Parathyroid adenoma (tissue), 2 donors: ENCODE data around the gene MGAT3.

Source experiments
- H2AFZ ChIP-seq: fragments of 300-600 bp; sonication (generic); one replicate; pipeline ENCODE4 v1.7.0; 2017; ENCODE audit warnings: antibody characterized with exemption, mild to moderate bottlenecking
- H3K27ac ChIP-seq: fragments of 300-600 bp; sonication (generic); one replicate; pipeline ENCODE4 v1.7.0; 2017
- H3K27me3 ChIP-seq: fragments of 300-600 bp; sonication (generic); one replicate; pipeline ENCODE4 v1.7.0; 2017; ENCODE audit warnings: low read length; ENCODE audit not compliant: control insufficient read depth, insufficient read depth
- H3K36me3 ChIP-seq: fragments of 300-600 bp; sonication (generic); one replicate; pipeline ENCODE4 v1.7.0; 2017; ENCODE audit warnings: low read length; ENCODE audit not compliant: control insufficient read depth, insufficient read depth
- H3K4me1 ChIP-seq: fragments of 300-600 bp; sonication (generic); one replicate; pipeline ENCODE4 v1.7.0; 2017; ENCODE audit warnings: control low read depth
- H3K4me2 ChIP-seq: fragments of 300-600 bp; sonication (generic); one replicate; pipeline ENCODE4 v1.7.0; 2017; ENCODE audit warnings: low read length
- H3K4me3 ChIP-seq: fragments of 300-600 bp; sonication (generic); one replicate; pipeline ENCODE4 v1.7.0; 2017; ENCODE audit warnings: low read depth, low read length
- H3K79me2 ChIP-seq: fragments of 300-600 bp; sonication (generic); one replicate; pipeline ENCODE4 v1.7.0; 2017; ENCODE audit warnings: control low read depth
- H3K9ac ChIP-seq: fragments of 300-600 bp; sonication (generic); one replicate; pipeline ENCODE4 v1.7.0; 2017; ENCODE audit warnings: mild to moderate bottlenecking
- H3K9me3 ChIP-seq: fragments of 300-600 bp; sonication (generic); one replicate; pipeline ENCODE4 v1.7.0; 2017; ENCODE audit warnings: low read length; ENCODE audit not compliant: control insufficient read depth
- TF ChIP-seq, protein P1 (sequence below): fragments of 300-600 bp; sonication (generic); IDR thresholded peaks from one replicate; pipeline ENCODE4 v1.7.0; 2017; ENCODE audit warnings: antibody characterized with exemption, mild to moderate bottlenecking
- donor health status: primary hyperparathyroidism.

Gene MGAT3

DNA sequence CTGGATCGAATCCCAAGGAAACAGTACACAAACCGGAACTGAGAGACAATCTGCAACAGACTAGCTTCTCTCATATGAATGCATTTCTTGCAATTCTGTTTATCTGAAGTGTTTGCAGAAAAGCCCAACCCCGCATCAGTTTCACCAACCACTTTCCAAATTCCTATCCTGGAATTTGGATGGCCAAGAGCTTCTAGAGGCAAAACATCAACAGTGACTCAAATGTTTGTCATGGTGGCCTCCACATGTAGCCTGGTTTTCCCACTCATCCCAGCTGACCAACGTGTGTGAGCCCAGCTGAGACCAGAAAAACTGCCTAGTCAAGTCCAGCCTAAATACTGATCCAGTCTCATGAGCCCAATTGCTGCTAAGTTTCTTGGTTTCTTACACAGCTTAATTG is 36.9 kb downstream of the MGAT3 start:
- no peak overlapping the region for H2AFZ ChIP-seq
- H3K9ac ChIP-seq, result no peak overlapping the region
- H3K4me1 ChIP-seq, result no peaks in the 10 kb centered on the region
- H3K4me2 ChIP-seq, result no peak overlapping the region
- no peaks in the 10 kb centered on the region for H3K79me2 ChIP-seq
- no peaks in the 10 kb centered on the region for H3K36me3 ChIP-seq
- TF ChIP-seq, protein P1, sequence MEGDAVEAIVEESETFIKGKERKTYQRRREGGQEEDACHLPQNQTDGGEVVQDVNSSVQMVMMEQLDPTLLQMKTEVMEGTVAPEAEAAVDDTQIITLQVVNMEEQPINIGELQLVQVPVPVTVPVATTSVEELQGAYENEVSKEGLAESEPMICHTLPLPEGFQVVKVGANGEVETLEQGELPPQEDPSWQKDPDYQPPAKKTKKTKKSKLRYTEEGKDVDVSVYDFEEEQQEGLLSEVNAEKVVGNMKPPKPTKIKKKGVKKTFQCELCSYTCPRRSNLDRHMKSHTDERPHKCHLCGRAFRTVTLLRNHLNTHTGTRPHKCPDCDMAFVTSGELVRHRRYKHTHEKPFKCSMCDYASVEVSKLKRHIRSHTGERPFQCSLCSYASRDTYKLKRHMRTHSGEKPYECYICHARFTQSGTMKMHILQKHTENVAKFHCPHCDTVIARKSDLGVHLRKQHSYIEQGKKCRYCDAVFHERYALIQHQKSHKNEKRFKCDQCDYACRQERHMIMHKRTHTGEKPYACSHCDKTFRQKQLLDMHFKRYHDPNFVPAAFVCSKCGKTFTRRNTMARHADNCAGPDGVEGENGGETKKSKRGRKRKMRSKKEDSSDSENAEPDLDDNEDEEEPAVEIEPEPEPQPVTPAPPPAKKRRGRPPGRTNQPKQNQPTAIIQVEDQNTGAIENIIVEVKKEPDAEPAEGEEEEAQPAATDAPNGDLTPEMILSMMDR, result no peak
- H3K9me3 ChIP-seq, result no peaks in the 10 kb centered on the region
- no peak overlapping the region for H3K27ac ChIP-seq
- no peaks in the 10 kb centered on the region for H3K27me3 ChIP-seq
- H3K4me3 ChIP-seq, result no peak overlapping the region

DNA sequence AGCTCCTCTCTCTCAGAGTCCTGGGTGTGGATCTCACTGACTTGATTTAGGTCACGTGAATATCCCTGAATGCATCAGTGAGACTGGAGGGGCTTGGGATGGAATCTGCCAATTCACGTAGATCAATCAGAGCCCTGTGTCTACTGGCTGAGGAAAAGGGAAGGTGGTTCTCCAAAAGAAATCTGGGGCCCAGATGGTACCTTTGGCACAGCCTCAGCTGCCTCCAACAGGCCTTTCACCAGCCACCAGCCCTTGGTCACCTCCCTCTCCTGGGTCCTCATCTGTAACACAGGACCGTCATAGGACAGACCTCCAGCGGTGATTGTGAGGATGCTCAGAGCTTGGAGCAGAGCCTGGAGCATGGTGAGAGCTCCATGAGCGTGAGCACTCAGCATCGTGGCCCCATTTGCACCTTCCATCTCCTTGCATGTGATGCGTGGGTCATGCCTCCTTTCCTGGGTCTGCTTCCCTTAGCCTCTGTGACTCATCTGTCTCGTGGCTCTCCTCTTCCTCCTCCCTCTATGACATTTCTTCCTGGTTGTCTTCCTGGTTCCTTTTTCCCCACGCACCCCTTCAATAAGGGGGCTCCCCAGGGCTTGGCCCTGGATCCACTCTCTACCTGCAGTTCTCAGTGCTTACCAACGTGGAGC is 37.8 kb downstream of the MGAT3 start:
- no peaks in the 10 kb centered on the region for H3K36me3 ChIP-seq
- H3K4me2 ChIP-seq, result no peak overlapping the region
- H2AFZ ChIP-seq, result no peak overlapping the region
- no peaks in the 10 kb centered on the region for H3K79me2 ChIP-seq
- H3K9me3 ChIP-seq, result no peaks in the 10 kb centered on the region
- H3K4me1 ChIP-seq, result no peaks in the 10 kb centered on the region
- no peak overlapping the region for H3K9ac ChIP-seq
- H3K4me3 ChIP-seq, result no peak overlapping the region
- H3K27me3 ChIP-seq, result no peaks in the 10 kb centered on the region
- H3K27ac ChIP-seq, result no peak overlapping the region
- TF ChIP-seq, protein P1, result no peak

DNA sequence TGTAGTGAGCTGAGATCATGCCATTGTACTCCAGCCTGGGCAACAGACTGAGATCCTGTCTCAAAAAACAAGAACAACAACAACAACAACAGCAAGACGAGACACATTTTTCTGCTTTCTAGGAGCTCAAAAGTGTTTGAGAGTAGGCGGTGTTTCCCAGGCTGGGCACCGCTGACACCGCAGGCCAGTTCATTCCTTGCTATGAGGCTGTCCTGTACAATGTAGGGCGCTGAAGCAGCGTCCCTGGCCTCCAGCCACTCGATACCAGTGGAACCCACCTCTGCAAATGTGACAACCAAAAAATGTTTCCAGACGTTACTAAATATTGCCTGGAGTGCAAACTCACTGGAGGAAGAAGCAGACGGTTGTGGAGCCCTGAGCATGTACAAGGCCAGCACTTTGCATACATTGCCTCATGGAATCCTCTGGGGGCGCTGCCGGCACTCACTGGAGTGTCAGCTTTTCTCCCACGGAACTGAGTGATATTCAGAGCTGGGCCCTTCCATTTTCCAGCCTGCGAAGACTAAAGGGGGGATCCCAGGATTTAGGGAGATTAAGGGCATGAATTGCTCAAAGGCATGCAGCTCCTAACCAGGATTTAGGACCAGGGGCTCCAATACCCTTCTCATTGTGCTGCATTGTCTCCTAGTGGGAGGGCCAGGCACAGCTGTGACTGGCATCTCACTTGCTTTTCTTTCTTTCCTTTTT is 39.5 kb downstream of the MGAT3 start:
- Histone ChIP-seq H3K79me2 (no peaks in the 10 kb centered on the region), H3K27ac (peak overlapping the region; percentile 22), H3K36me3 (no peaks in the 10 kb centered on the region), H2AFZ (peak overlapping the region; percentile 74), H3K9ac (no peak overlapping the region), H3K27me3 (no peaks in the 10 kb centered on the region), H3K4me3 (no peak overlapping the region), H3K9me3 (no peaks in the 10 kb centered on the region), H3K4me2 (no peak overlapping the region), H3K4me1 (peaks cover 5% of the 10 kb centered on the region)
- TF ChIP-seq, protein P1, result peak; percentile 74

DNA sequence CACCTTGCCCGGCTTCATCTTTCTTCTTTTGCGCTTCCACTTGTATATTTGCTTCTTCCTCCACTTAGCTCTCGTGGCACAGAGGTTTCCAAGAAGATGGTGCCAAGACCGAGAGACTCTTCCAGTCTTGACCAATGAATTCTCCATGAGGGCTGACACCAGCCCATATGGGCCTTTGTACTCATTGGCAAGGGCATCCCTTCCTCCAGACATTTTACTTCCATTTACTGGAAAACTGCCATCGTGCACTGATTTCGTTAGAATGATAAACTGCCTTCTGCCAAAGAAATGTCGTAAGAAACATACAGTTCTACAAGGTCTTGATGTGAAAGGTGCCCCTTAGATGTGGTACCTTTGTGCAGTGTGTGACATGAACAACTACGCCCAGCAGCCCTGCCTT is 40.6 kb downstream of the MGAT3 start:
- H3K4me2 ChIP-seq, result no peak overlapping the region
- no peak overlapping the region for H3K4me3 ChIP-seq
- no peak overlapping the region for H3K9ac ChIP-seq
- H3K27me3 ChIP-seq, result no peaks in the 10 kb centered on the region
- H3K4me1 ChIP-seq, result peaks cover 11% of the 10 kb centered on the region
- H3K36me3 ChIP-seq, result no peaks in the 10 kb centered on the region
- H3K27ac ChIP-seq, result no peak overlapping the region
- H2AFZ ChIP-seq, result no peak overlapping the region
- no peaks in the 10 kb centered on the region for H3K79me2 ChIP-seq
- H3K9me3 ChIP-seq, result no peaks in the 10 kb centered on the region
- TF ChIP-seq, protein P1, result no peak
